ENCODE results near the gene TBC1D9B.
"Not testable (repeated sequence)": the region's sequence is repeated elsewhere in the genome, so short reads cannot be mapped to it uniquely, and the experiment has no call there.

The TBC1D9B gene

DNA sequence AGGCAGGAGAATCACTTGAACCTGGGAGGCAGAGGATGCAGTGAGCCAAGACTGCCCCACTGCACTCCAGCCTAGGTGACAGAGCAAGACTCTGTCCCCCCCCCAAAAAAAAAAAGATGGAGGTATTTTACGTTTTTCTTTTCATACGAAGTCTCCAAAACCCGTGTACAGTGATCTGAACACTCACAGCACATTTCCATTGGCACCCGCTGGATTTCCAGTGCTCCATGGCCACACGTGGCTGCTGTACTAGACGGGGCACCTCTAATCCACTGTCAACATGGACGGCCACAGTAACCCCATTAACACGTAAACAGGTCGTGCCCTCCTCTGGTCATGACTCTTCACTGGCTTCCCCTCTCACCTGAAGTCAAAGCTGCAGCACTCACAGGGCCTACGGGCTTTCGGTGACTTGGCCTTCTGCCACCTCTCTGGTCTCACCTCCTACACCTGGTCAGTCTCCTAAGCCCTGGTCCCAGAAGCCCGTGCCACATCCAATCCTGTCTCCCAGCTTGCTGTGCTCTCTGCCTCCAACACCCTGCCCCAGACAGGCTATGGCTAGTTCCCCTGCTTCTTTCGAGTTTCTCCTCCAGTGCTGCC is 22.1 kb downstream of the TBC1D9B start:
- no peak for DNase-seq (ENCODE audit: low spot score)

DNA sequence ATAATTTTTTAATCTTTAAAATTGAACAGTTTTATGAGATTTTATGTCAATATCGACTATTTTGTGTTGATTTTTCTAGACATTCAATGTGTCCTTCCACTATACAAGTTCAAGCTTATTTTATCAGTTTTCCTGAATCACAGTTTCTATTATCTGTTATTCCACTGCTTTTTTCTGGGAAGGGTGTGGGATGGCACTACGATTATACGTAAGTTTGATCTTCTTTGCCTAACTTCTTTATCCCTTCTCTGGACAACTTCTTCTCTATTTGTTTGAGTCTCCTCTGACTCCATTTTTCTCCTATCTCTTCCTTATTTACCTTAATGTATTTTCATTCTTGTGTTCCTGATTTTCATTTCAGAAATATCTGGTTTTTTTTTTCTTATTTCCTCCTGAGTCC is 24.5 kb downstream of the TBC1D9B start:
- no peak for DNase-seq (ENCODE audit: low spot score)

GRCh38 chr5:179882338-179882737 is 25.4 kb downstream of the TBC1D9B start:
- no peak for DNase-seq (ENCODE audit: low spot score)

- no peak for DNase-seq (ENCODE audit: low spot score)
Measured at GRCh38 chr5:179880848-179881590, 26.7 kb downstream of the TBC1D9B start.

- no peak for DNase-seq (ENCODE audit: low spot score)
Measured at GRCh38 chr5:179880066-179880650, 27.5 kb downstream of the TBC1D9B start.

- DNase-seq (ENCODE audit: low spot score): no peak
Measured at GRCh38 chr5:179879690-179880010, 28.0 kb downstream of the TBC1D9B start.

DNA sequence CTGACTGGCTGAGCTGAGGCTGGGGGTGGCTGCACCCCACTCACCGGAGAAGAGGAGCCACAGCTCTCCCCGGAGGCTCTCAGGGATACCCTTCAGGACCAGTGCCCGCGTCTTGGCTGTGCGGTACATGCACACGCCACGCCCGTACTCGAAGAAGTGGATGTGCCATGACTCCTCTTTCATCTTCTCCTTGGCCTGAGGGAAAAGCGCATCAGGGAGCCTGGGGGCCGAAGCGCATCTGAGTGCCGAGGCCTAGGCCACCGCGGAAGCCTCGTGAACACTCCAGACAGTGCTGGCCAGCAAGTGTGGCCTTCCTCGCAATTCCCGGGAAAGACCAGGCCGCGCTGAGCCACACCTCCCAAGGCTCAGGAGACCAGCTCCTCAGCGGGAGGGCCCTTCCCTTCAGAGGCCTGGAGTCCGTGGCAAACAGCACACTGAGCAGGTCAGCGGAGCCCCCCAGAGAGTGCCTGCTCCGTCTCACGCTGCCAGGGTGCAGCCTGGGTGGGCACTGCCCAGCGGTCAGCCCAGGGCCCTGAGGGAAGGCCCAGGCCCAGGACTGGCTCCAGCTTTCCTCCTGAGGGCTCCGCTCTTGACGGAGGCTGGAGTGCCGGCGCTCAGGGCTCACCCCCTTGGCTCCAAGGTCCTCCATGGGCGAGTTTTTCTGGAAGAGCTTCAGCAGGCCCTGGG is 28.6 kb downstream of the TBC1D9B start:
- DNase-seq (ENCODE audit: low spot score): no peak

DNA sequence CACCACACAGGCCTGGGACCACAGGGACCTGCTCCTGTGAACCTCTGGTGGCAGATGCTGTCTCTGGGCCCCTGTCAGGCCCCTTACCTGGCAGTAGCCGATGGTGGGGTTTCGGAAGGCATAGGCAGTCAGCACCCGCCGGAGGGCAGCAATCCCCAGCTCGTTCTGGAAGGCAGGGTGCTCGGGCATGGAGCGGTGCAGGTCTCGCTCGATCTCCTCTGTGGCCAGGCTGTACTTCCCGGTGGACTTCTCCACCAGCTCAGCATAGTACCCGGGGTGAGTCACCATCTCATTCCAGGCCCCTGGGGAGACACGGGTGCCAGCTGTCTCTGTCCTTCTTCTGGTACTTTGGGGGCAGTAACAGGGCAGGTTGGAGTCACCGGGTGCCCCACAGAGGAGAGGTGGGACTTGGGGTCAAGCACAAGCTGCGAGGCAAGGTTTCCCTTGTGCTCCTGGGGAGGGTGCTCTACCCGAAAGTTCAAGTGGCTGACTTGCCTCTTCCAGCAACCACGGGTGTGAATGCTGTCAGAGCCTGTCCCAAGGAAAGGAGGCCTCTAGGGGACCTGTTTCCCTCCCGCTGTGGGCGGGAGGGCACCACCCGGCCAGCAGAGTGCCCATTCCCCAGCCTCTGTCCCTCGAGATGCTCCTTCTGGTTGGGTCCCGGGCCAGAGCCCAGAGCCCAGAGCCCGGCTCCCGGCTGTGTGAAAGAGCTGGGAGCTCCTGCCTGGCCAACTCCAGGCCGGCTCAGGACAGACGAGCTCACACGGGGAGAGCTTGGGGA is 29.3 kb downstream of the TBC1D9B start:
- no peak for DNase-seq (ENCODE audit: low spot score)

DNA sequence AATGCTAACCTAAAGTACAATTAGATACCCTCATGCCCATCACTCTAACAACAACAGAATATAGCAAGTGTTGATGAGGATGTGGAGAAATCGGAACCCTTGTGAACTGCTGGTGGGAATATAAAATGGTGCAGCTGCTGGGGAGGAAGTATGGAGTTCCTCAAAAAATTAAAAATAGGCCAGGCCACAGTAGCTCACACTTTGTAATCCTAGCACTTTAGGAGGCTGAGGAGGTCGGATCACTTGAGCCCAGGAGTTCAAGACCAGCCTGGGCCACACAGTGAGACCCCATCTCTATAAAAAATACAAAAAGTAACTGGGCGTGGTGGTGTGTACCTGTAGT is 31.1 kb downstream of the TBC1D9B start:
- DNase-seq (ENCODE audit: low spot score): no peak

DNA sequence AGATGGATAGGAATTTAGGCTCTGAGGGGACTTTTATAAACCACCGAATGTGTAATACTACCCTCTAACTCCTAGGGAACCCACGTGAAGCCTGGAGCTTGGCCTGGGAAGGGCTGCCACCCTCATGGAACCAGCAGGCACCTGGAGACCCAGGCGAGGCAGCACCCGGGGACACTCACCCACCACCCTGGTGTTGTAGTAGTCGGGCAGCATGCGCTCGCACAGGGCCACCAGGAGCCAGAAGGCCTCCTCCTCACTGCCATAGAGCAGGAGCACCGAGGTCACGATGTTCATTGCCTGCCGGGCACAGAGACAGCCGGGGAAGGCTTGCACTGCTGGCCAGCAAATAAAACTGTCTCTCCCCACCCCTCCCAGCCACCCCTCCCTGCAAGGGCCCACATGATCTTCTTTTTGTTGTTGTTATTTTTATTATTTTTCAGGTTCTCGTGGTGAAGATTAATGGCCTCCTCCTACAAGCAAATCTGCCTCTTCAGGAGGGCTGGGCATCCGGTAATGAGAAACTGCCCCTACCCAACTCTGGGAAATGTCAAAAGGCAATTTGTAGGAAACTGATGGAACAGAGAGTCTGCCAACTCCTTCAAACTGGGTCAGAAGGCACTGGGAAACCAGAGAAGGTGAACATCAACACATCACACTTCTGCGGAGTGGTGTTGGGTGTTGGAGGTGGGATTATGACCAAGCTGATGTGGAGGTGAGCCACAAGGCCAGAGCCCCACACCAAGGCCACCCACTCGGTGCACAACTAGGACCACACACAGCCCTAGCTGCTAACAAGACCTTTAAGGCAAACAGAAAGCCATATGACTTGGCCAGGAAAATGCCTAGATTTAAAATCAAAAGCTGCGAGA is 31.7 kb downstream of the TBC1D9B start:
- no peak for DNase-seq (ENCODE audit: low spot score)

- DNase-seq (ENCODE audit: low spot score): no peak
Measured at GRCh38 chr5:179874536-179875292, 33.0 kb downstream of the TBC1D9B start.

GRCh38 chr5:179874136-179874535 is 33.6 kb downstream of the TBC1D9B start:
- DNase-seq (ENCODE audit: low spot score): no peak

- DNase-seq (ENCODE audit: low spot score): no peak
Measured at GRCh38 chr5:179873588-179874110, 34.0 kb downstream of the TBC1D9B start.

- no peak for DNase-seq (ENCODE audit: low spot score)
Measured at GRCh38 chr5:179872828-179873575, 34.7 kb downstream of the TBC1D9B start.

DNA sequence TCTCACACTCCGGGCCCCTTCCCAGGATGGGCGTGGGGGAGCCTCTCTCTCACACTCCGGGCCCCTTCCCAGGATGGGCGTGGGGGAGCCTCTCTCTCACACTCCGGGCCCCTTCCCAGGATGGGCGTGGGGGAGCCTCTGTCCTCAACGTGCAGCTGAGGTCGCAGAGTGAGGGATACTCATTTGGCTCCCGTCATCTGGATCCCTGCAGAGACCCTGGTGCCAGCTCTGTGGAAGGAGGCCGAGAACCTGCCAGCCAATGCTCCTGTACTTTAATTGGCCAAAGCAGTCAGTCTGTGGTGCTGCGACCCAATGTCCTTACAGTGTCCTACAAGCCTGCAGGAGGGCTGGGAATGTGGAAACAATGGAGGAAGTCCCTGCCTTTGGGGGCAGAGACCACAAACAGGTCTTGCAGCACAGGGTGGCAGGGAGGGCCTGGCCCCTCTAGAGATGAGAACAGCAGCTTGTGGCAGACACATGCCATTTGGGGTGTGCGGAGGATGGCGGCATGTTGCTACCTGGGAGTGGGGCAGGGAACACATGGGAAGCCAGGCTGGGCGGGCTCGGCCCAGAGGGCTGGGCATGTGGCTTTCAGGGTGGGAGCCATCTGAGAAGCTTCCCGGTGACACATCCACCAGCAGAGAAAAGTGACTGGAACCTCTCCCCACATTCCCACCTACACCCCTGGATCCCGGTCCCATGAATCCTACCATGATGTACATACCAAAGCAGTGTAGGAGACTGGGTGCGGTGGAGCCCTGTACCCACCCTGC is 35.5 kb downstream of the TBC1D9B start:
- no peak for DNase-seq (ENCODE audit: low spot score)

DNA sequence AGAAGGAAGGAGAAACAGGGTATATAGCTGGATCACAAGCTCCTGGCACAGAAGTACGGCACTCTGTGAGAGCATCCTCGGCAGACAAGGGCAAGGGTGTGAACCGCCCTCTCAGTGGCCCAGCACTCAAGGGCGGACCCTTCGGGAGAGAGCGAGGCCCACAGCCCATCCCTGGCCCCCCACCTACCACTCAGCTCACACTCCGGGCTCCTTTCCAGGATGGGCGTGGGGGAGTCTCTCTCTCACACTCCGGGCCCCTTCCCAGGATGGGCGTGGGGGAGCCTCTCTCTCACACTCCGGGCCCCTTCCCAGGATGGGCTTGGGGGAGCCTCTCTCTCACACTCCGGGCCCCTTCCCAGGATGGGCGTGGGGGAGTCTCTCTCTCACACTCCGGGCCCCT is 36.2 kb downstream of the TBC1D9B start:
- DNase-seq (ENCODE audit: low spot score): not testable (repeated sequence)

GRCh38 chr5:179870952-179871351 is 36.7 kb downstream of the TBC1D9B start:
- DNase-seq (ENCODE audit: low spot score): peak; percentile 25

DNA sequence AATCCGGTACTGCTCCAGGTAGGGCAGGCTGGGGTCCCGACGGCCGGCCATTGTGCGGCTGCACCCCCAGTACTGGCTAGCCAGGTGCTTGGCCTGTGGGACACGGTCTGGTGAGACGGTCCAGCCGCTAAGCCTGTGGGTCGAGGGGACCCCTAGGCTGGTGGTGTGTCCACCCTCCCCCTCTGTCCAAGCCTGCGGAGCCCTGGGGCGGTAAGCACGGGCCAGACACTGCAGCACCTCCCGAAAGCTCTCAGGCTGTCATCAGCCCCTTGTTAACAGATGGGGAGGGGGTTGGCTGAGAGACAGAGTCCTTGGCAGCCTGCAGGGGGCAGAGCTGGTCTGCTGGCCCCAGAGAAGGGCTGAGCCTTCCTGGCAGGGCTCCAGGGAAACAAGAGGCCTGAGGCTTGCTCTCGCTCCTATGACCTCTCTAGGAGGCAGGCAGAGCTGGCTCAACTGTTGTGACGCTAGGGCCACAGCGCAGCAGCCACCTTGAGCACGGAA is 37.2 kb downstream of the TBC1D9B start:
- DNase-seq (ENCODE audit: low spot score): peak; percentile 77

Data from NAMALWA (cell line).